K562 (cell line): ENCODE results near the gene DENND2A. TPM values are rescaled to one million over a fixed set of nuclear protein-coding genes. Genes with fewer than 3 reads are reported as not detected.
A peak's percentile ranks its signal among the peaks of the same experiment; 100 is the strongest.

Source experiments
- ATAC-seq: fragments of 200-7000 bp; cut with Tn5 transposase; 3 replicates; pipeline ENCODE4 v1.9.1; 2020; ENCODE audit warnings: moderate library complexity
- BruUV-seq: library from RNA; stranded (reverse); fragments of 400-500 nt; replicated peaks from 2 replicates; lab custom pipeline; 2021; lab: Mats Ljungman, UMichigan
- CTCF ChIA-PET: fragments of 300-600 bp; formaldehyde crosslinking; extraction: SDS; loops from one replicate; lab custom pipeline; 2021; ENCODE audit warnings: low intra/inter-chr PET ratio; lab: Yijun Ruan, JAX
- POLR2A ChIA-PET: fragments of 300-600, 350-650 bp; sonication (Branson Sonifier 250); formaldehyde crosslinking; extraction: SDS; loops from one replicate; lab custom pipeline; 2021; ENCODE audit warnings: antibody characterized with exemption, inconsistent platforms; lab: Yijun Ruan, JAX
- DNase-seq, 4 experiments: peaks; one replicate each; pipeline versions ENCODE4 v3.0.0 to v3.0.0-alpha.2; 2011 to 2018; ENCODE audit warnings: low spot score in 3 of 4, mixed read lengths in 3 of 4; ENCODE audit errors: extremely low read depth in 1 of 4
- FAIRE-seq: peaks from 2 replicates; lab custom pipeline; 2011; peaks lifted over from hg19 to GRCh38; lab: Jason Lieb, UNC
- H2AFZ ChIP-seq: 2 replicates; pipeline ENCODE4 v1.6.0; 2011; ENCODE audit warnings: low read depth, low read length, control low read depth, inconsistent platforms
- H3K27ac ChIP-seq: fragments of 200-600 bp; 3 replicates; pipeline ENCODE4 v1.8.0; 2011; ENCODE audit warnings: low read depth, mild to moderate bottlenecking, control low read depth, inconsistent platforms, low read length, moderate library complexity, mixed read lengths; ENCODE audit errors: extremely low read depth
- H3K27me3 ChIP-seq, 2 experiments: fragments of 300-600 bp in 1 of 2; 2 replicates in 1 of 2; 3 replicates in 1 of 2; pipeline versions ENCODE4 v1.6.0 to v1.8.0; 2011; ENCODE audit warnings: inconsistent platforms in 2 of 2, low read length in 2 of 2, mild to moderate bottlenecking in 1 of 2, mixed read lengths in 1 of 2, moderate library complexity in 1 of 2; ENCODE audit not compliant: control insufficient read depth in 2 of 2, insufficient read depth in 2 of 2
- H3K36me3 ChIP-seq: fragments of 300-600 bp; 3 replicates; pipeline ENCODE4 v1.8.0; 2011; ENCODE audit warnings: mild to moderate bottlenecking, low read length, inconsistent platforms; ENCODE audit not compliant: control insufficient read depth, insufficient read depth
- H3K4me1 ChIP-seq, 2 experiments: fragments of 200-600 bp in 1 of 2; replicated peaks in 1 of 2; 2 replicates in 1 of 2; 3 replicates in 1 of 2; pipeline versions ENCODE4 v1.5.1 to v1.8.0; 2011; ENCODE audit warnings: inconsistent platforms in 2 of 2, low read length in 2 of 2, mild to moderate bottlenecking in 1 of 2, mixed read lengths in 1 of 2, moderate library complexity in 1 of 2; ENCODE audit not compliant: control insufficient read depth in 2 of 2, insufficient read depth in 2 of 2
- H3K4me2 ChIP-seq: 2 replicates; pipeline ENCODE4 v1.6.1; 2011; ENCODE audit warnings: low read length, control low read depth, inconsistent platforms, mixed read lengths; ENCODE audit not compliant: insufficient read depth
- H3K4me3 ChIP-seq: fragments of 200-600 bp; sonication (generic), shearing (Covaris generic); 2 replicates; pipeline ENCODE4 v1.5.1; 2016; ENCODE audit warnings: control low read depth, inconsistent platforms
- H3K79me2 ChIP-seq: fragments of 200-600 bp; 3 replicates; pipeline ENCODE4 v1.8.0; 2011; ENCODE audit warnings: low read length, inconsistent platforms; ENCODE audit not compliant: control insufficient read depth, insufficient read depth
- H3K9ac ChIP-seq, 2 experiments: 2 replicates each; pipeline versions ENCODE4 v1.6.0 to v1.6.1; 2011; ENCODE audit warnings: low read depth in 2 of 2, low read length in 2 of 2, control low read depth in 1 of 2, inconsistent platforms in 1 of 2, mild to moderate bottlenecking in 1 of 2, mixed read lengths in 1 of 2; ENCODE audit not compliant: insufficient read depth in 1 of 2
- H3K9me1 ChIP-seq: one replicate; pipeline ENCODE4 v1.6.0; 2011; ENCODE audit warnings: inconsistent platforms, mild to moderate bottlenecking, low read length, moderate library complexity; ENCODE audit not compliant: control insufficient read depth, insufficient read depth
- H3K9me3 ChIP-seq: replicated peaks from 2 replicates; pipeline ENCODE4 v1.5.1; 2011; ENCODE audit warnings: low read depth, low read length, inconsistent platforms; ENCODE audit not compliant: control insufficient read depth, insufficient read depth
- H4K20me1 ChIP-seq: replicated peaks from 2 replicates; pipeline ENCODE4 v1.6.1; 2011; ENCODE audit warnings: low read length, inconsistent platforms, mixed read lengths; ENCODE audit not compliant: control insufficient read depth, insufficient read depth
- CBX2 ChIP-seq: fragments of 200-600 bp; sonication (generic); IDR thresholded peaks from one replicate; pipeline ENCODE4 v1.6.1; 2012; ENCODE audit warnings: mild to moderate bottlenecking, low read length, inconsistent platforms; ENCODE audit not compliant: insufficient read depth, poor library complexity, severe bottlenecking
- ELF4 ChIP-seq: fragments of 450-650 bp; formaldehyde crosslinking; IDR thresholded peaks from 2 replicates; pipeline ENCODE4 v1.4.0; 2022; ENCODE audit warnings: missing genetic modification characterization
- FIP1L1 ChIP-seq: fragments of 200-400 bp; formaldehyde crosslinking; IDR thresholded peaks from 2 replicates; pipeline ENCODE4 v1.6.1; 2018; ENCODE audit warnings: mild to moderate bottlenecking, low read depth, low read length; ENCODE audit not compliant: poor library complexity, severe bottlenecking
- HMG20A ChIP-seq: fragments of 450-650 bp; formaldehyde crosslinking; conservative IDR thresholded peaks from 2 replicates; pipeline ENCODE4 v1.4.0; 2020; ENCODE audit warnings: mild to moderate bottlenecking, mixed read lengths
- MCM7 ChIP-seq, 2 experiments: fragments of 450-650 bp; IDR thresholded peaks; 2 replicates each; pipeline ENCODE4 v1.6.1; 2016 to 2018
- MYBL2 ChIP-seq, 2 experiments: fragments of 450-650 bp in 1 of 2; sonication (generic) in 1 of 2; formaldehyde crosslinking in 1 of 2; IDR thresholded peaks; 2 replicates each; pipeline versions ENCODE4 v1.6.1 to v1.8.1; 2017 to 2022; ENCODE audit warnings: borderline replicate concordance in 1 of 2, inconsistent platforms in 1 of 2, low read depth in 1 of 2, mild to moderate bottlenecking in 1 of 2, missing genetic modification reagents in 1 of 2, moderate library complexity in 1 of 2
- NBN ChIP-seq: fragments of 450-650 bp; IDR thresholded peaks from 2 replicates; pipeline ENCODE4 v1.6.1; 2016; ENCODE audit warnings: low read depth, mild to moderate bottlenecking
- SAFB ChIP-seq: fragments of 200-400 bp; formaldehyde crosslinking; IDR thresholded peaks from 2 replicates; pipeline ENCODE4 v1.6.1; 2017; ENCODE audit warnings: low read depth, low read length, borderline replicate concordance
- TFAP4 ChIP-seq: sonication (generic); formaldehyde crosslinking; IDR thresholded peaks from 2 replicates; pipeline ENCODE4 v1.8.0; 2022; ENCODE audit warnings: missing genetic modification reagents, mild to moderate bottlenecking, moderate library complexity, borderline replicate concordance
- TSHZ1 ChIP-seq: fragments of 250-450 bp; sonication (Bioruptor Pico); IDR thresholded peaks from 2 replicates; pipeline ENCODE4 v1.4.0; 2020; ENCODE audit warnings: mild to moderate bottlenecking, moderate library complexity
- ZNF324 ChIP-seq: fragments of 250-450 bp; sonication (Bioruptor Pico); IDR thresholded peaks from 2 replicates; pipeline ENCODE4 v1.4.0; 2020; ENCODE audit warnings: mild to moderate bottlenecking
- ZNF740 ChIP-seq, 3 experiments: fragments of 200-800 bp in 1 of 3; sonication (Bioruptor generic) in 1 of 3; sonication (generic) in 1 of 3; formaldehyde crosslinking in 1 of 3; IDR thresholded peaks; 2 replicates each; pipeline versions ENCODE4 v1.6.1 to v1.8.0; 2016 to 2022; ENCODE audit warnings: mild to moderate bottlenecking in 2 of 3, missing compliant biosample characterization in 2 of 3, missing genetic modification characterization in 2 of 3, missing genetic modification reagents in 1 of 3
- WGBS: fragments of 100-300 bp; shearing (Covaris generic); methylation state at CpG from one replicate; pipeline ENCODE4 v1.1.6; 2016; ENCODE audit warnings: low coverage, mixed read lengths; ENCODE audit not compliant: insufficient coverage; ENCODE audit errors: missing lambda C conversion rate; 5-methylcytosine and 5-hydroxymethylcytosine counted together
- in situ Hi-C: fragments of 300-500 bp; cut with MboI; formaldehyde crosslinking; loops from 4 replicates; pipeline ENCODE4 v1.15.0; 2018; ENCODE audit warnings: inconsistent platforms, mixed read lengths
- intact Hi-C: fragments of 100-400 bp; cut with micrococcal nuclease; formaldehyde crosslinking; loops from 2 replicates; pipeline ENCODE4 v1.14.2; 2022
- polyA plus RNA-seq, 8 experiments: library from polyadenylated mRNA; depleted of rRNA in 4 of 8; stranded (reverse) in 5 of 8; unstranded in 3 of 8; fragments of >200 nt; fragmentation: Nextera tagmentation in 2 of 8; fragmentation: Illumina TruSeq in 1 of 8; extraction: Ambion mirVana in 2 of 8; extraction: Trizol in 1 of 8; gene quantifications; 2 replicates each; pipeline versions ENCODE4 v1.2.1 to v1.2.3, GENCODE V29; 2011 to 2014; ENCODE audit warnings: inconsistent platforms in 1 of 8, missing spikeins in 1 of 8
- total RNA-seq, 7 experiments: library from RNA; depleted of rRNA in 6 of 7; stranded (reverse); fragments of >200 nt in 6 of 7; fragmentation: Illumina TruSeq in 2 of 7; extraction: Trizol in 2 of 7; gene quantifications; 2 replicates each; pipeline versions ENCODE4 v1.2.1 to v1.2.3, GENCODE V29; 2011 to 2021; ENCODE audit warnings: low replicate concordance in 1 of 7

DENND2A gene
- total and polyA plus RNA-seq, 9 of the 15 experiments (the other 6 are each of a cell fraction or from before 2014, with no cell fraction given), result not detected

- peak; percentile 65; the same call in 1 of the 2 replicates for TF ChIP-seq TFAP4 (CRISPR knock-in tag)
- TF ChIP-seq FIP1L1, result peak; percentile 65
- no peak for TF ChIP-seq HMG20A (CRISPR knock-in tag)
- TF ChIP-seq ZNF324 (CRISPR knock-in tag), result no peak
- TF ChIP-seq, all 486 proteins: peak for 87
These were observed 32.6 kb upstream of the DENND2A start (continued) for GRCh38 chr7:140673063-140673773.

GRCh38 chr7:140672382-140673062, 31.9 kb upstream of the DENND2A start, which contains the start of gene ADCK2:
Gene ADCK2, plus strand, starts transcription at chr7:140672945. Its CDS starts 386 bp downstream, at chr7:140673331.
- ATAC-seq (peak; percentile 81), FAIRE-seq (no peak), DNase-seq (peak; percentile 78 to 99 (median 96))
- Histone ChIP-seq H3K27me3 (peaks cover 0 to 3% of the 10 kb centered on the region in 2 experiments; a peak in 1 of 5 replicates), H3K4me2 (peak within 1 kb of the TSS; percentile 74), H3K79me2 (no peaks in the 10 kb centered on the region), H3K4me3 (peak within 1 kb of the TSS; percentile 77), H3K27ac (peak within 1 kb of the TSS; percentile 57; the same call in 2 of the 3 replicates), H3K9me3 (no peaks in the 10 kb centered on the region), H3K9me1 (no peaks in the 10 kb centered on the region), H3K36me3 (no peaks in the 10 kb centered on the region), H4K20me1 (no peaks in the 10 kb centered on the region), H3K9ac (peak within 1 kb of the TSS; percentile 61 to 95; a peak in 3 of 4 replicates), H2AFZ (peak within 1 kb of the TSS; percentile 88), H3K4me1 (peaks cover 24 to 34% of the 10 kb centered on the region in 2 experiments; a peak in 4 of 5 replicates)
- intact Hi-C loops, result loop anchor here (10.0 kb wide), 2 partner anchors 312 to 862 kb away; no protein-coding TSS in a partner anchor
- ChIA-PET CTCF (no interaction called here), POLR2A (interaction anchor here (0.6 kb wide), 1 partner anchor 15 kb away, joined by 3 read pairs; no protein-coding TSS in a partner anchor)
- in situ Hi-C loops, result no loop called here
- no TSS peak for BruUV-seq
- WGBS, result under 1% methylated on average over 39 of the region's 41 CpGs
- TF ChIP-seq MYBL2 (IDR thresholded peaks at IDR 0.05; ENCODE audit: low read depth) (no peak), MYBL2 (CRISPR knock-in tag; IDR thresholded peaks at IDR 0.05; ENCODE audit: borderline replicate concordance) (no peak), ELF4 (CRISPR knock-in tag) (no peak), SAFB (no peak), NBN (no peak), ZNF740 (CRISPR knock-in tag; IDR thresholded peaks at IDR 0.05) (no peak), ZNF740 (tag; IDR thresholded peaks at IDR 0.05) (no peak), TSHZ1 (no peak), CBX2 (no peak), MCM7 (IDR thresholded peaks at IDR 0.05) (no peak)
